ENCODE results near the gene HOXC11. TPM values are rescaled to one million over a fixed set of nuclear protein-coding genes. Genes with fewer than 3 reads are reported as not detected.

HOXC11 gene
- total RNA-seq, 1 donor from 2014 or later: not detected

GRCh38 chr12:54021432-54022013, 48.6 kb downstream of the HOXC11 start:
- DNase-seq (ENCODE audit: low read depth, low spot score): no peak

DNA sequence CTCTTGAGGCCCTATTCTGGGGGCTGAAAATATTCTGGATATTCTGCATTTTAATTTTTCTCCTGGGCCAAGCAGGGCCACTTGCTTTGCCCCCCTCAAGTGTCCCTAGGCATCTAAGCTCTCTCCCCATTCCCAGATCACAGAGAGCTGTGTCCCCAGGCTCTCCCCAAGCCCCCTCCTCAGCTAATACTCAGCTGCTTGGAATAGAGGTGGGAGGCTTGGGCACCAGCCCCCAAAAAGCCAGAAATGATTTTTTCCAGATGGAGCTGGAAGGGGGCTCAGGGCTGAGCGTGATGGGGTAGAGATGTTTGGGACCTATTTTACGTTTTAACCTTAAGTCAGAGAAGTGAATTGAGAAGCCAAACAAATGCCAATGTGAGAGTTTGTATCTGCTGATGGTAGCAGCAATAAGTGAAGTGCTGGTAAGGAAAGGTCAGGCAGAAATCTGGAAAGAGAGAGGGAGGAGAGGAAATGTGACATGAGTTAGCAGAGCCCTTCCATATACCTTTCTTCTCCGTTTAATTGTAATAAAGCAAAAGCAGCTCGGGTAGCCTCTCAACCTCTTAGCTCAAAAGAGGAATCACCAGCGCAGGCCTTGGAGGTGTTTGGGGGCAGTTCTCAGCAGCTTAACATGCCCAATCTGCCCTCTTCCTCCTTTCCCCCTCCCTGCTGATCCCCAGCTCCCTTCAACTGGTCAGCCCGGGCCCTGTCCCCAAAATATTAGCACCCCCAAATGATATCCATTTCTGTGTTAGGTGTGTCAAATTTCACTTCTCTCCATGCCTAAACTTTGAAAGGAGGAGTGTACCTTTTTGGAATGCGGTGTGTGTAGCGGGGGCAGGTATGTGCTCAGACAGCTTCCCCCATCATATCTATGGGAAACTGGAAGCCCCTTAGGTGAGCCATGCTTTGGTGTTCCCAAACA, 50.3 kb downstream of the HOXC11 start:
- DNase-seq (ENCODE audit: low read depth, low spot score): no peak

GRCh38 chr12:54024127-54024526, 51.2 kb downstream of the HOXC11 start:
- no peak for DNase-seq (ENCODE audit: low read depth, low spot score)

DNA sequence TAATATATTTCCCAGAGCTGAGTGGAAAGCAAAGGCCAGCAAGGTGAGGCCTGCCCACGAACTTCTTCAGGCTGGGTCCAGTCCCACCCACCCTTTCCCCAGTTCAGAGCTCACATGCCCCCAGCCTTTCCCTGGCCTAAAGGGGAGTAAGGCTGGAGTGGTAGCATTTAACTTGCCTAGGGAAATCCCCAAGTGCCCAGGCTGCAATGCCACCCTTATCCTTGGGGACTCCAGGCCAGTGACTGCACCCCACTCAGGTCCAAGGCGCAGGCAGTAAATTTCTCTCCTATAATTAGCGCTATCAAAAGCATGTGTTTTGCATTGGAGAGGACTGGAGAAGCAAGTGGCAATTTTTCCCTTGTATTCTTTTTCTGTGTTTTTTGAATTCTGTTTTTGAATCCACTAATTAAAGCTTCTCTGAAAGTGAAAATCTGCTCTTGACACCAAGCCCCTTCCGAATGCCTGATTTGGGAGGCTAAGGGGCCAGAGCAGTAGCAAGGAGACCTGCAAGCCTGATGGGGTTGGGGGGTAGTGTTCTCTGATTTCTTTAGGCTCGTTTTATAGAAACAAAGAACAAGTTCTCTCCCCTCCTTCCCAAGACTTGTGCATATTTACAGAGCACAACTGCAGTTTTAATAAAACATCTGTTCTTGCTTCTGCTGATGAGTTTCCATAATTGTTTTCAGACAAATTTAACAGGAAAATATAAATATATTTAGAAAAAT, 51.8 kb downstream of the HOXC11 start:
- no peak for DNase-seq (ENCODE audit: low read depth, low spot score)

GRCh38 chr12:54025499-54026405, 52.8 kb downstream of the HOXC11 start:
- DNase-seq (ENCODE audit: low read depth, low spot score): no peak

- DNase-seq (ENCODE audit: low read depth, low spot score): no peak
These were observed 53.9 kb downstream of the HOXC11 start for GRCh38 chr12:54026640-54027441.

Other genes with a start within 250 kb of the HOXC11 start
- 42.0 and 58.7 TPM in 2 replicates for gene CALCOCO1, start 245.7 kb upstream of the HOXC11 start, total RNA-seq
- gene CISTR, start 221.1 kb upstream of the HOXC11 start, total RNA-seq: not detected in 2 replicates
- gene HOXC13, start 34.3 kb upstream of the HOXC11 start, total RNA-seq: not detected in 2 replicates
- not detected in 2 replicates for gene HOXC12, start 18.2 kb upstream of the HOXC11 start, total RNA-seq
- gene HOTAIR, start 1.8 kb downstream of the HOXC11 start, total RNA-seq: not detected in 2 replicates
- gene HOXC10, start 12.0 kb downstream of the HOXC11 start, total RNA-seq: not detected in 2 replicates
- gene HOXC9, start 27.0 kb downstream of the HOXC11 start, total RNA-seq: not detected in 2 replicates
- gene HOXC8, start 35.9 kb downstream of the HOXC11 start, total RNA-seq: not detected in 2 replicates
- not detected in 2 replicates for gene HOXC6, start 55.3 kb downstream of the HOXC11 start, total RNA-seq
- gene HOXC5, start 59.9 kb downstream of the HOXC11 start, total RNA-seq: not detected in 2 replicates
- not detected in 2 replicates for gene HOXC4, start 80.7 kb downstream of the HOXC11 start, total RNA-seq
- 19.4 and 20.6 TPM in 2 replicates for gene SMUG1, start 215.9 kb downstream of the HOXC11 start, total RNA-seq

Measured in pulmonary artery endothelial cell (primary cell).